Activated CD4-positive, CD25-positive, alpha-beta regulatory T cell treated with anti-CD3 and anti-CD28 coated beads, Interleukin-2, amount 50 U/mL, for 16 hours (primary cell): ENCODE measurements around the gene ZNF761.
"Not testable (repeated sequence)": the region's sequence is repeated elsewhere in the genome, so short reads cannot be mapped to it uniquely, and the experiment has no call there.

Source experiments
- DNase-seq: peaks from one replicate; pipeline ENCODE4 v3.0.0-alpha.2; 2020; ENCODE audit warnings: low read depth, low spot score

The ZNF761 gene

GRCh38 chr19:53431399-53432087 lies at the start of gene ZNF761:
Gene ZNF761, plus strand, starts transcription at chr19:53431984. Its CDS starts 15,285 bp downstream, at chr19:53447269.
- DNase-seq: peak; percentile 92

GRCh38 chr19:53388168-53388567 lies 43.6 kb upstream of the ZNF761 start:
- no peak for DNase-seq

- no peak for DNase-seq
These were observed 42.9 kb upstream of the ZNF761 start for GRCh38 chr19:53388904-53389303.

- DNase-seq: no peak
These were observed 42.2 kb upstream of the ZNF761 start for GRCh38 chr19:53389571-53389970.

GRCh38 chr19:53389978-53390377 lies 41.8 kb upstream of the ZNF761 start:
- no peak for DNase-seq

GRCh38 chr19:53394522-53394973 lies 37.2 kb upstream of the ZNF761 start:
- DNase-seq: no peak

GRCh38 chr19:53394974-53395839 lies 36.6 kb upstream of the ZNF761 start, which contains the start of gene ZNF765:
Gene ZNF765, plus strand, starts transcription at chr19:53395149. Its CDS starts 2,867 bp downstream, at chr19:53398016.
- DNase-seq: peak; percentile 95

GRCh38 chr19:53395840-53396524 lies 35.8 kb upstream of the ZNF761 start:
- not testable (repeated sequence) for DNase-seq

- DNase-seq: no peak
These were observed 35.3 kb upstream of the ZNF761 start for GRCh38 chr19:53396525-53396868.

GRCh38 chr19:53397918-53398317 lies 33.9 kb upstream of the ZNF761 start:
- not testable (repeated sequence) for DNase-seq

- DNase-seq: no peak
These were observed 22.1 kb upstream of the ZNF761 start for GRCh38 chr19:53409505-53410204.

GRCh38 chr19:53420520-53421315 lies 11.1 kb upstream of the ZNF761 start:
- DNase-seq: not testable (repeated sequence)

GRCh38 chr19:53422551-53422950 lies 9.2 kb upstream of the ZNF761 start:
- DNase-seq: no peak

- not testable (repeated sequence) for DNase-seq
These were observed 8.7 kb upstream of the ZNF761 start for GRCh38 chr19:53423074-53423473.

GRCh38 chr19:53423680-53424079 lies 8.1 kb upstream of the ZNF761 start:
- DNase-seq: not testable (repeated sequence)

- peak; percentile 28 for DNase-seq
These were observed 6.7 kb upstream of the ZNF761 start for GRCh38 chr19:53424968-53425597.

- DNase-seq: no peak
These were observed 391 bp downstream of the ZNF761 start for GRCh38 chr19:53432088-53432661.

GRCh38 chr19:53443809-53444208 lies 12.0 kb downstream of the ZNF761 start:
- not testable (repeated sequence) for DNase-seq

- DNase-seq: not testable (repeated sequence)
These were observed 15.4 kb downstream of the ZNF761 start for GRCh38 chr19:53447196-53447595.

- no peak for DNase-seq
These were observed 24.0 kb downstream of the ZNF761 start for GRCh38 chr19:53455828-53456227.
